Kidney epithelial cell (primary cell): Measurements from ENCODE around the gene C1QL2. TPM values are rescaled to one million over a fixed set of nuclear protein-coding genes. Genes with fewer than 3 reads are reported as not detected.

ENCODE experiments used
- DNase-seq: peaks from one replicate; pipeline ENCODE4 v3.0.0-alpha.2; 2010; ENCODE audit warnings: low read depth
- H3K27me3 ChIP-seq: 2 replicates; pipeline ENCODE4 v1.6.0; 2011; ENCODE audit warnings: low read length; ENCODE audit not compliant: control insufficient read depth, insufficient read depth
- H3K36me3 ChIP-seq: 2 replicates; pipeline ENCODE4 v1.5.1; 2011; ENCODE audit warnings: low read length; ENCODE audit not compliant: control insufficient read depth, insufficient read depth
- H3K4me3 ChIP-seq: 2 replicates; pipeline ENCODE4 v1.5.1; 2011; ENCODE audit warnings: low read depth, mild to moderate bottlenecking, control low read depth, low read length
- total RNA-seq: library from RNA; depleted of rRNA; stranded (reverse); fragments of >200 nt; gene quantifications from 2 replicates; pipeline ENCODE4 v1.2.3, GENCODE V29; 2015
- TF ChIP-seq, protein P1 (sequence below): IDR thresholded peaks from 2 replicates; pipeline ENCODE4 v1.5.1; 2011; ENCODE audit warnings: mild to moderate bottlenecking, moderate library complexity, low read length, control low read depth, inconsistent platforms; ENCODE audit not compliant: insufficient read depth, poor library complexity, severe bottlenecking

Gene C1QL2
- not detected in 2 replicates for total RNA-seq

DNA sequence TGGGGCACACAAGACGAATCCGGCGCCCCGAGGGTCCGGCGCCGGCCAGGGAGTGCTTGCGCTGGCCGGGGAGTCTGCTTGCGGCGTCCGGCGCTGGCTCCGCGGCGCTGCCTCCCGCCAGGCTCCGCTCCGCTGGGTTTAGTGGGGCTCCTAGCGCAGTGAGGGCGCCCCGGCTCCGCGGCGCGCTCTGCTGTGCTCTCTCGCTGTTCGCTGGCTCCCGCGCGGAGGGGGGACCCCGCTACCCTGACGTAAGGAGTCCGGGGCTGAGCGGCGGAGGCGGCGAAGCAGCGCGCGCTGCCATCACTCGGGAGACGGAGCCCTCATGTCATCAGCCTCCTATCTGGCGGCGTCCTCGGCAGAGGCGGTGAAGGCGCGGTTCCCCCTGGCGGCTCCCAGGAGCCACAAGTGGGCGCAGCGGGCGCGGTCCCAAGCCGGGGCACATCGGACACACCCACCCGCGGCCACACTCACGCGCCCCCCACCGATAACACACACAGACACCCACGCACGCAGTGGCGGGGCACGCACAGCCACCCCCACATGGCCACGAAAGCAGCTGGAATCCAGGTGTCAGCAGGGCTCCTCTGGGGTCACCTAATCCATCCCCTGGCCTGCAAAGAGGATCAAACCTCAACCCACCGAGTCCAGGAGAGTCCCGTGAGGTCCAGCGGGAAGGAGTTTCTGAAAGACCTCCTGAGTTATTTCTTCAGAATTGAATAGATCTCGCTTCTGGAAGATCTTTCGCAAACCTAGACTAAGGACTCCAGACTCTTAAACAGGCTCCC is at the start of gene C1QL2:
Gene C1QL2 (minus strand): TSS at position 189 of the 785 bp plus-strand sequence. CDS start 482 bp downstream, outside the sequence.
- Histone ChIP-seq H3K27me3 (peaks cover 66% of the 10 kb centered on the region), H3K36me3 (no peaks in the 10 kb centered on the region), H3K4me3 (no peak within 1 kb of the TSS)
- DNase-seq = no peak
- TF ChIP-seq, protein P1, sequence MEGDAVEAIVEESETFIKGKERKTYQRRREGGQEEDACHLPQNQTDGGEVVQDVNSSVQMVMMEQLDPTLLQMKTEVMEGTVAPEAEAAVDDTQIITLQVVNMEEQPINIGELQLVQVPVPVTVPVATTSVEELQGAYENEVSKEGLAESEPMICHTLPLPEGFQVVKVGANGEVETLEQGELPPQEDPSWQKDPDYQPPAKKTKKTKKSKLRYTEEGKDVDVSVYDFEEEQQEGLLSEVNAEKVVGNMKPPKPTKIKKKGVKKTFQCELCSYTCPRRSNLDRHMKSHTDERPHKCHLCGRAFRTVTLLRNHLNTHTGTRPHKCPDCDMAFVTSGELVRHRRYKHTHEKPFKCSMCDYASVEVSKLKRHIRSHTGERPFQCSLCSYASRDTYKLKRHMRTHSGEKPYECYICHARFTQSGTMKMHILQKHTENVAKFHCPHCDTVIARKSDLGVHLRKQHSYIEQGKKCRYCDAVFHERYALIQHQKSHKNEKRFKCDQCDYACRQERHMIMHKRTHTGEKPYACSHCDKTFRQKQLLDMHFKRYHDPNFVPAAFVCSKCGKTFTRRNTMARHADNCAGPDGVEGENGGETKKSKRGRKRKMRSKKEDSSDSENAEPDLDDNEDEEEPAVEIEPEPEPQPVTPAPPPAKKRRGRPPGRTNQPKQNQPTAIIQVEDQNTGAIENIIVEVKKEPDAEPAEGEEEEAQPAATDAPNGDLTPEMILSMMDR = no peak

DNA sequence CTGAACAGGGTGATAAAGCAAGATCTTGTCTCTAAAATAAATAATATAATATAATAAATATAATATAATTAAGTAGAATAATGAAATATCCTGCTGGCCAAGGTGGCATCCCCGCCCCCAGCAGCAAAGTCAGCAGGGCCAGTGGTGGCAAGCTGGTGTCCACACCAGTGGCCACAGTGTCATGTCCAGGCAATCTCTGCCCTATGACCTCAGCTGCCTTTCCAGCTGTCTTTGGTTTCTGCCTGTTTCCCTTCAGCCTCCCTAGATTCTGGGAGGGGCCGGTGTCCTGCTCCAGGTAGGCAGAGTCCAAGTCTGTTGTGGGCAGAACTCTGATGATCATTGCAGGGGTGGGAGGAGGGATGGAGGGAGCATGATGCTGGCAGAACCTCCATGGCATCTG is 48.9 kb upstream of the C1QL2 start:
- TF ChIP-seq, protein P1 = no peak
- Histone ChIP-seq H3K4me3 (no peak overlapping the region), H3K27me3 (no peaks in the 10 kb centered on the region), H3K36me3 (no peaks in the 10 kb centered on the region)
- DNase-seq = no peak

DNA sequence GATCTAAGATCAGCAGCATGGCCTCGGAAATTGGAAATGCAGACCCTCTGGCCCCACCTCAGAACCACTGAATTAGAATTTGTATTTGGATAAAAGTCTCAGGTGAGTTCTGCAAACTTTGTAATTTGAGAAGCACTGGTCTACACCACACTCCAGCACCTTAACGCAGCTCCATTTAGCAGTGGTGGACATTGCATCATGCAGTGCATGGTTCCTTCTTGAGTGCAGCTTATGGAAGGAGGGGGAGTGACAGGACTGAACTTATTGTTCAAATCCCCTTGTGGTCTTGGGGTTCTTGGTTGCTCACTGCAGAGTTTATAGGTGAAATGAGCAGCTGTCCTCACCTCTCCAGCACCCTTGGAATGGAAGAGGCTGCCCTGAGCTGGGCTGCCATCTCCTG is 47.6 kb upstream of the C1QL2 start:
- Histone ChIP-seq H3K27me3 (no peaks in the 10 kb centered on the region), H3K36me3 (no peaks in the 10 kb centered on the region), H3K4me3 (no peak overlapping the region)
- DNase-seq = no peak
- TF ChIP-seq, protein P1 = no peak

DNA sequence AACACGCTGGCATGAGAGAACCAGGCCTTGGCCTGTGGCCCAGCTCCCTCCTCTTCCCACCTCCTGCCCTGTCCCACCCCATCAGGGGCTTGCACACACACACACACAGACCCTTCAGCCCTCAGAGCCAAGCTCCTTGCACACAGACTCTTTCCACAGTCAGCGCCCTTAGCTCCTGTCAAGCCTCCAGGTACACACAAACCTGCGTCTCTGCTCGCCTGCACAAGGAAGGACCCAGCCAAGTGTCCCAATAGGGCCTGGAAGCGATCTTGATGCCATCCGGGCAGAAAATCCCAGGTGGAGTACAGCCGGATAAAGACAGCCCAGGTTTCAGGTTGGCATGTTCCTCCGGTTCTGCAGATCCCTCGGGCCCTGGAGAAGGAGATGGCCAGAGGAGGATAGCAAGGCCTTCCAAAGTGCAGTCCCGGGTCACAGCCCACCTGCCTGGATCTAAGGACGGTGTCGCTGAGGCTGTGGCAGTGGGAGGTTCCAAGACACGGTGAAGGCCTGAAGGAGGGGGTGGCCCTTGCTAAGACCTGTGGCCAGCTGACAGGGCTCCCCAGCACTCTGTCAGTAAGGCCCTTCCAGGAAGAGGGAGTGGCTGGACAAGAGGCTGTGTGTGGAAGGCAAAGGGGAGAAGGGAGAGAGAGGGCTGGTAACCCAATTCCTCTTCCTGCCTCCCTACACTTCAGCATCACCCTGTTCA is 46.6 kb upstream of the C1QL2 start:
- DNase-seq = no peak
- Histone ChIP-seq H3K4me3 (no peak overlapping the region), H3K36me3 (no peaks in the 10 kb centered on the region), H3K27me3 (no peaks in the 10 kb centered on the region)
- TF ChIP-seq, protein P1 = no peak

DNA sequence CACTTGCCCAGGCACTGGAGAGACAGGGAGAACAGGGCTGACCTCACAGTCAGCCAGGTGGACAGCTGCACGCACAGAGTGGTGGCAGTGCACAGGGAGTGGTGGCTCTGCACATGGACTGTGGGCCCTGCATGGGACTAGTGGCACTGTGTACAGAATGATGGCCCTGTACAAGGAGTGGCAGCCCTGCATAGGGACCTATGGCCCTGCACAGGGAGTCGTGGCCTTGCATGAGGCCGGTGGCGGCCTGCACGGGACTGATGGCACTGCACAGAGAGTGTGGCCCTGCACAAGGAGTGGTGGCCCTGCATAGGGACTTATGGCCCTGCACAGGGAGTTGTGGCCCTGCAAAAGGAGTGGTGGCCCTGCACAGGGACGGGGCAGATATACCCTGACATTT is 46.0 kb upstream of the C1QL2 start:
- TF ChIP-seq, protein P1 = no peak
- DNase-seq = no peak
- H3K27me3 ChIP-seq = no peaks in the 10 kb centered on the region
- no peaks in the 10 kb centered on the region for H3K36me3 ChIP-seq
- no peak overlapping the region for H3K4me3 ChIP-seq
